HG03045 (cell line): ENCODE data around the gene SHB.
A peak's percentile ranks its signal among the peaks of the same experiment; 100 is the strongest.
"Not testable (repeated sequence)": the region's sequence is repeated elsewhere in the genome, so short reads cannot be mapped to it uniquely, and the experiment has no call there.

Source experiments
- ATAC-seq: cut with Tn5 transposase; IDR thresholded peaks from one replicate; pipeline ENCODE4 v1.9.1; 2021; ENCODE audit warnings: mild to moderate bottlenecking, moderate library complexity; ENCODE audit not compliant: unreplicated experiment

Gene SHB

GRCh38 chr9:38064842-38065368 is 4.1 kb downstream of the SHB start:
- ATAC-seq: no peak

GRCh38 chr9:38063363-38063707 is 5.7 kb downstream of the SHB start:
- no peak for ATAC-seq

GRCh38 chr9:38062498-38063362 is 6.3 kb downstream of the SHB start:
- ATAC-seq: no peak

GRCh38 chr9:38062106-38062497 is 6.9 kb downstream of the SHB start:
- ATAC-seq: no peak

- peak; percentile 54 for ATAC-seq
These were observed 7.6 kb downstream of the SHB start for GRCh38 chr9:38061326-38061977.

GRCh38 chr9:38060681-38061080 is 8.3 kb downstream of the SHB start:
- no peak for ATAC-seq

- ATAC-seq: no peak
These were observed 9.6 kb downstream of the SHB start for GRCh38 chr9:38059233-38059936.

- no peak for ATAC-seq
These were observed 10.4 kb downstream of the SHB start for GRCh38 chr9:38058452-38059232.

GRCh38 chr9:38057416-38058195 is 11.4 kb downstream of the SHB start:
- ATAC-seq: no peak

GRCh38 chr9:38054653-38055052 is 14.4 kb downstream of the SHB start:
- no peak for ATAC-seq

GRCh38 chr9:38053697-38054461 is 15.1 kb downstream of the SHB start:
- ATAC-seq: no peak

GRCh38 chr9:38051780-38052546 is 17.1 kb downstream of the SHB start:
- no peak for ATAC-seq

- ATAC-seq: no peak
These were observed 20.6 kb downstream of the SHB start for GRCh38 chr9:38048316-38048969.

- ATAC-seq: no peak
These were observed 21.5 kb downstream of the SHB start for GRCh38 chr9:38047301-38048251.

GRCh38 chr9:38046661-38047300 is 22.2 kb downstream of the SHB start:
- no peak for ATAC-seq

GRCh38 chr9:38045939-38046338 is 23.1 kb downstream of the SHB start:
- ATAC-seq: not testable (repeated sequence)
